Activated T-helper 17 cell treated with anti-CD3 and anti-CD28 coated beads, Interleukin-2, amount 50 U/mL, for 72 hours (primary cell): ENCODE data around the gene XKR7. TPM values are rescaled to one million over a fixed set of nuclear protein-coding genes. Genes with fewer than 3 reads are reported as not detected.
A peak's percentile ranks its signal among the peaks of the same experiment; 100 is the strongest.

Source experiments
- ATAC-seq: fragments of 150-1000 bp; cut with Tn5 transposase; replicated peaks from 2 replicates; pipeline ENCODE4 v1.10.0; 2021; ENCODE audit warnings: mild to moderate bottlenecking, moderate library complexity
- H3K27ac Mint-ChIP-seq: one replicate; pipeline ENCODE4 v1.8.0; 2022; ENCODE audit warnings: mixed read lengths
- H3K27me3 Mint-ChIP-seq: one replicate; pipeline ENCODE4 v1.8.0; 2022; ENCODE audit warnings: mixed read lengths
- H3K36me3 Mint-ChIP-seq: one replicate; pipeline ENCODE4 v1.8.0; 2022; ENCODE audit warnings: low read depth, mild to moderate bottlenecking, mixed read lengths
- H3K4me1 Mint-ChIP-seq: one replicate; pipeline ENCODE4 v1.8.0; 2022; ENCODE audit warnings: mixed read lengths
- H3K4me3 Mint-ChIP-seq: one replicate; pipeline ENCODE4 v1.8.0; 2022; ENCODE audit warnings: mild to moderate bottlenecking, mixed read lengths
- H3K9me3 Mint-ChIP-seq: one replicate; pipeline ENCODE4 v1.8.0; 2022; ENCODE audit warnings: mixed read lengths
- total RNA-seq, 2 donors: library from RNA; stranded (reverse); gene quantifications; one replicate each; pipeline ENCODE4 v1.2.3, GENCODE V29; 2022

Gene XKR7
- total RNA-seq, 2 donors from 2014 or later: 0.03 to 0.04 TPM

DNA sequence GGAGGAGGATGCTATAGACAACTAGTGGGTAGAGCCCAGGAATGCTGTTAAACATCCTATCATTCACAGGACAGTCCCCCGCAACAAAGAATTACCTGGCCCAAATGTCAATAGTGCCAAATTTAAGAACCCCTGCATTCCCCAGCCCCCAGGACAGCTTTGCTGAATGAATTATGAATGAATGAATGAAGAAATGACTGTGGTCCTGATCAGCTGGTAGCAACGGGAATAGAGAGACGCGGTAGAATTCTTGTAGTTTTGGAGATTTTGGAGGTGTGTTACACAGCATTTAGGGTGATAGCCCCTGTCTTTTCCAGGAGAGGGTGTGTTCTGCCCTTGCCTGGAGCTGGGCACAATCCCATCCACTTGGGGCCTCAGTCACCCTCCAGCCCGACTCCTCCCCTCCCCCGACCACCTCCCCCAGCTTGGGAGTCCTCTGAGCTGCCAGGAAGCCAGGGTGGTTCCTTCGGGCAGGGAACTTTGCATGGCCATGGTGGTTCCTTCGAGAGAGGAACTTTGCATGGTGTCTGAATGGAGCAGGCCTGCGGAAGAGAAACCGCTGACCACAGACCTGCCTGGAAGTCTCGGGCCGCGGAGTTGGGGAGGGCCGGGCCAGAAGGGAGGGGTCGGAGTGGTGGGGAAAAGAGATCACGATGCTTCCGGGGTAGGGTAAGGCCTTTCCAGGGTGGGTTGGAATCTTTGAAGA lies 83.1 kb downstream of the XKR7 start:
- no peaks in the 10 kb centered on the region for H3K36me3 Mint-ChIP-seq
- H3K4me3 Mint-ChIP-seq: peak overlapping the region; percentile 69
- no peak for ATAC-seq

DNA sequence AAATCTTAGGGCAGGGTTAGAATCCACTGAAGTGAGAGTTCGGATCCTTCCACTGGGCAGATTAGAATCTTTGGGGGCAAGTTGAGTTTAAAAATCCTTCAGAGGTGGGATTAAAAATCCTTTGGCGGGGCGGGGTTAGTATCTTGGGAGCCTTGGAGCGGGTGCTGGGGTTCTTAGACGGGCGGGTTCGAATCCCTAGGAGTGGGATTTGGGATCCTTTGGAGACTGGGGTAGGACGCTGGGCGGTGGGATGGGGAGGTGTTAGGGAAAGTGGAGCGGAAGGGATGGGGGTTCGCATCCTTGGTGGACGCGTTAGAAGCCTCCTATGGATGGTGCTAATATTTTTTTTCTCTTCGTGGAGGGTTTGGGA lies 83.8 kb downstream of the XKR7 start:
- Mint-ChIP-seq H3K27ac (no peak overlapping the region), H3K4me3 (peak overlapping the region; percentile 69), H3K4me1 (peaks cover 10% of the 10 kb centered on the region), H3K9me3 (no peaks in the 10 kb centered on the region), H3K36me3 (no peaks in the 10 kb centered on the region), H3K27me3 (peaks cover 48% of the 10 kb centered on the region)
- ATAC-seq: no peak

More for the DNA sequence above, 83.1 kb downstream of the XKR7 start:
- Mint-ChIP-seq H3K27me3 (peaks cover 52% of the 10 kb centered on the region), H3K27ac (no peak overlapping the region), H3K4me1 (peaks cover 10% of the 10 kb centered on the region), H3K9me3 (no peaks in the 10 kb centered on the region)

DNA sequence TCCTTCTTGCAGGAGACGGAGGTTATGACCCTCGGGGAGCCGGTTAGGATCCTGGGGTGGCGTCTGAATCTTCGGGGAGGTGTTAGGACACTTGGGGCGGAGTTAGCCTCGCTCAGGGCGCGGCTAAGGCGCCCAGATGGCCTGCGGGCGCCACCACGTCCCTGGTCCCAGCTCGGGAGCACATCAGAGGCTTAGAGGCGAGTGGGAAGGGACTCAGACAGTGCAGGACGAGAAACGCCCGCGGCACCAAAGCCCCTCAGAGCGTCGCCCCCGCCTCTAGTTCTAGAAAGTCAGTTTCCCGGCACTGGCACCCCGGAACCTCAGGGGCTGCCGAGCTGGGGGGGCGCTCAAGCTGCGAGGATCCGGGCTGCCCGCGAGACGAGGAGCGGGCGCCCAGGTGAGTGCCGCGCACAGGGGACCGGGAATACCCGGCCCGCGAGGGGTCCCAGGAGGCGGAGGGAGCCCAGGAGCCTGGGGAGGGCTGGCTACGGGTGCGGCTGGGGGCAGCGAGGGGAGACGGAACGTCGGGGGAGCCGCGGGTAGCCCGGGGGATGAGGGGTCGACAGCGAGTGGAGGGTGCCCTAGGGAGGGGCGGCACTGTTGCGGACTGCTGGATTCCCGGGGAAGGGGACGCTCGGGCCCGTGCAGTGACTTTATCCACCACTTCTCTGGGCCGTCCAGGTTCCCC lies 84.3 kb downstream of the XKR7 start, which contains the start of gene HCK:
TSS of gene HCK (plus strand) at position 153 of the 688 bp plus-strand sequence.
- H3K4me1 Mint-ChIP-seq: peaks cover 10% of the 10 kb centered on the region
- H3K27ac Mint-ChIP-seq: no peak within 1 kb of the TSS
- peak within 1 kb of the TSS; percentile 69 for H3K4me3 Mint-ChIP-seq
- peak; percentile 42 for ATAC-seq
- H3K36me3 Mint-ChIP-seq: no peaks in the 10 kb centered on the region
- no peaks in the 10 kb centered on the region for H3K9me3 Mint-ChIP-seq
- H3K27me3 Mint-ChIP-seq: peaks cover 48% of the 10 kb centered on the region

DNA sequence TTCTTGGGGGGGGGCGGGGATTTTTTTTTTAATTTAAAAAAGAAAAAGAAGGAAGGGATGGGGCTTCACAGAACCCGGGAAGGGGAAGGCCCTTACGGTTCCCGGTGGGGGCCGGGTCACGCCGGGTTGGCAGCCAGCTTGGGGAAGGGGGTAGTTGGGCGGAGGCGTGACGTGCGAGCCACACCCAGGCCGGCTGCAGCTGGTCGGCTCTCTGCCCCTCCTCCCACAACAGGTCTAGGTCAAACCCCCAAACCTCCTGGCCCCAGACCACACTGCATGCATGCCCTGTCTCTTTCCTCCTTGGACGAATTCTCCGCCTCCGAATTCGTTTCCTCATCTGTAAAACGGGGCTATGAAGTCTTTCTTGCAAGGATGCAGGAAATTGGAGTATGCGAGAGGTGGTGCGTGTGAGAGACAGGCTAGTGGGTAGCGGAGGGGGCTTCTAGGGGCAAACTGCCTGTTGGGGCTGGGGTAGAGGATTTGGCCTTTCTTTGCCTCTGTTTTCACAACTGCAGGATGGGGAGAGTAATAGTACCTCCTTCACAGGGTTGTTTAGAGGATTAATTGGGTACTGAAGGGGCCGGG lies 84.9 kb downstream of the XKR7 start:
- no peak overlapping the region for H3K27ac Mint-ChIP-seq
- H3K36me3 Mint-ChIP-seq: no peaks in the 10 kb centered on the region
- H3K9me3 Mint-ChIP-seq: no peaks in the 10 kb centered on the region
- no peak overlapping the region for H3K4me3 Mint-ChIP-seq
- peaks cover 10% of the 10 kb centered on the region for H3K4me1 Mint-ChIP-seq
- peaks cover 48% of the 10 kb centered on the region for H3K27me3 Mint-ChIP-seq
- ATAC-seq: no peak

Other genes starting within 250 kb of the XKR7 start
- gene BCL2L1, start 245.3 kb upstream of the XKR7 start, total RNA-seq: 100 to 1,000 TPM in 1 of 2 donors, 10 to 100 TPM in 1; 86.7 to 134 TPM
- 100 to 1,000 TPM; 122 to 142 TPM for gene TPX2, start 228.9 kb upstream of the XKR7 start, total RNA-seq
- under 1 TPM; 0.40 to 0.86 TPM for gene MYLK2, start 148.8 kb upstream of the XKR7 start, total RNA-seq
- gene FOXS1, start 122.5 kb upstream of the XKR7 start, total RNA-seq: not detected
- gene DUSP15, start 97.6 kb upstream of the XKR7 start, total RNA-seq: not detected
- not detected for gene TTLL9, start 97.5 kb upstream of the XKR7 start, total RNA-seq
- gene PDRG1, start 16.1 kb upstream of the XKR7 start, total RNA-seq: 10 to 100 TPM; 13.1 to 19.1 TPM
- not detected for gene CCM2L, start 42.3 kb downstream of the XKR7 start, total RNA-seq
- under 1 TPM; 0.13 to 0.15 TPM for gene HCK, start 84.1 kb downstream of the XKR7 start, total RNA-seq
- gene TM9SF4, start 141.6 kb downstream of the XKR7 start, total RNA-seq: 10 to 100 TPM; 47.0 to 47.4 TPM
- gene PLAGL2, start 239.6 kb downstream of the XKR7 start, total RNA-seq: 10 to 100 TPM; 61.9 to 93.1 TPM
- 10 to 100 TPM; 41.4 TPM for gene POFUT1, start 239.7 kb downstream of the XKR7 start, total RNA-seq